Esophagus squamous epithelium (tissue), 4 donors: ENCODE results near the gene FUBP3.

Experiments
- POLR2A ChIP-seq, 4 donors: fragments of 450-650 bp; IDR thresholded peaks; one replicate each; pipeline ENCODE4 v1.6.1; 2017; ENCODE audit warnings: antibody characterized with exemption in 4 of 4, mild to moderate bottlenecking in 4 of 4, moderate library complexity in 3 of 4
- TF ChIP-seq, protein P1 (sequence below), 6 experiments: fragments of 450-650 bp in 4 of 6; fragments of 200-600 bp in 2 of 6; sonication (generic) in 2 of 6; IDR thresholded peaks; one replicate each; pipeline ENCODE4 v1.5.1; 2016 to 2019; ENCODE audit warnings: antibody characterized with exemption in 6 of 6, mild to moderate bottlenecking in 4 of 6, moderate library complexity in 4 of 6

DNA sequence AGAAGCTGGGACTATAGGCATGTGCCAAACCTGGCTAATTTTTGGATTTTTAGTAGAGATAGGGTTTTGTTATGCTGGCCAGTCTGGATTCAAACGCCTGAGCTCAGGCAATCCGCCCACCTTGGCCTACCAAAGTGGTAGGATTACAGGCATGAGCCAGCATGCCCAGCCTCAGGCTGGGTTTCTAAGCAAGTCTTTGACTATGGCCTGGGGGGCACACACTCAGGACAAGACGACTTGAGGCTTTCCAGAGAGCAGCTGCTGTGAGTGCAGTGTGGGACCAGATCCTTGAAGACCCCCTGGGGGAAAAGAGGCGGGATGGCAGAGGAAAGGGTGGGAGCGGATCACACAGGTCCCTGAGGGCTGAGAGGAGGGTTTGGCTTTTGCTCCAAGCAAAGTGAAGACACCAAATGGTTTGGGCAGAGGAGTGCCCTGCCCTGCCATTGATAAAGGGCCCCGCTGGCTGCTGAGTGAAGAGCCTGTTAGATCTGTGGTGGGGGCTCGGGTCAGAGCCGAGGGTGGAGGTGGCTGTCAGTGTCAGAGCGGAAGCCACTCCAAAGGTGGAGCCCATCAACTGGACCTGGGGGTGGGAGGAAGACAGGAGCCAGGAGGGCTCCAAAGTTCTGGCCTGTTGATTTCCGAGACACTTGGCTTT is 46.8 kb upstream of the FUBP3 start:
- TF ChIP-seq, protein P1, sequence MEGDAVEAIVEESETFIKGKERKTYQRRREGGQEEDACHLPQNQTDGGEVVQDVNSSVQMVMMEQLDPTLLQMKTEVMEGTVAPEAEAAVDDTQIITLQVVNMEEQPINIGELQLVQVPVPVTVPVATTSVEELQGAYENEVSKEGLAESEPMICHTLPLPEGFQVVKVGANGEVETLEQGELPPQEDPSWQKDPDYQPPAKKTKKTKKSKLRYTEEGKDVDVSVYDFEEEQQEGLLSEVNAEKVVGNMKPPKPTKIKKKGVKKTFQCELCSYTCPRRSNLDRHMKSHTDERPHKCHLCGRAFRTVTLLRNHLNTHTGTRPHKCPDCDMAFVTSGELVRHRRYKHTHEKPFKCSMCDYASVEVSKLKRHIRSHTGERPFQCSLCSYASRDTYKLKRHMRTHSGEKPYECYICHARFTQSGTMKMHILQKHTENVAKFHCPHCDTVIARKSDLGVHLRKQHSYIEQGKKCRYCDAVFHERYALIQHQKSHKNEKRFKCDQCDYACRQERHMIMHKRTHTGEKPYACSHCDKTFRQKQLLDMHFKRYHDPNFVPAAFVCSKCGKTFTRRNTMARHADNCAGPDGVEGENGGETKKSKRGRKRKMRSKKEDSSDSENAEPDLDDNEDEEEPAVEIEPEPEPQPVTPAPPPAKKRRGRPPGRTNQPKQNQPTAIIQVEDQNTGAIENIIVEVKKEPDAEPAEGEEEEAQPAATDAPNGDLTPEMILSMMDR (IDR thresholded peaks at IDR 0.05): no peak
- TF ChIP-seq POLR2A (IDR thresholded peaks at IDR 0.05): no peak
